Erythroblast (primary cell): ENCODE data around the gene FOCAD.

ENCODE experiments used
- GATA1 ChIP-seq: IDR thresholded peaks from 2 replicates; pipeline ENCODE4 v1.6.1; 2011; ENCODE audit warnings: low read depth, mild to moderate bottlenecking, control low read depth, low read length, moderate library complexity
- POLR2A ChIP-seq: IDR thresholded peaks from 2 replicates; pipeline ENCODE4 v1.6.1; 2011; ENCODE audit warnings: mild to moderate bottlenecking, low read length

- no peak for TF ChIP-seq POLR2A
- no peak for TF ChIP-seq GATA1
Observed at GRCh38 chr9:20898885-20899554, 215.0 kb downstream of the FOCAD start.
